DMS153 treated with DMSO at 0.1 percent for 48 hours (cell line): Measurements from ENCODE around the gene CEACAM21.

Experiments used
- DNase-seq: peaks from one replicate; lab custom pipeline; 2025; ENCODE audit not compliant: unreplicated experiment; lab: John Stamatoyannopoulos, UW

Gene CEACAM21

GRCh38 chr19:41616792-41617621, 41.0 kb downstream of the CEACAM21 start:
- DNase-seq, result no peak

DNA sequence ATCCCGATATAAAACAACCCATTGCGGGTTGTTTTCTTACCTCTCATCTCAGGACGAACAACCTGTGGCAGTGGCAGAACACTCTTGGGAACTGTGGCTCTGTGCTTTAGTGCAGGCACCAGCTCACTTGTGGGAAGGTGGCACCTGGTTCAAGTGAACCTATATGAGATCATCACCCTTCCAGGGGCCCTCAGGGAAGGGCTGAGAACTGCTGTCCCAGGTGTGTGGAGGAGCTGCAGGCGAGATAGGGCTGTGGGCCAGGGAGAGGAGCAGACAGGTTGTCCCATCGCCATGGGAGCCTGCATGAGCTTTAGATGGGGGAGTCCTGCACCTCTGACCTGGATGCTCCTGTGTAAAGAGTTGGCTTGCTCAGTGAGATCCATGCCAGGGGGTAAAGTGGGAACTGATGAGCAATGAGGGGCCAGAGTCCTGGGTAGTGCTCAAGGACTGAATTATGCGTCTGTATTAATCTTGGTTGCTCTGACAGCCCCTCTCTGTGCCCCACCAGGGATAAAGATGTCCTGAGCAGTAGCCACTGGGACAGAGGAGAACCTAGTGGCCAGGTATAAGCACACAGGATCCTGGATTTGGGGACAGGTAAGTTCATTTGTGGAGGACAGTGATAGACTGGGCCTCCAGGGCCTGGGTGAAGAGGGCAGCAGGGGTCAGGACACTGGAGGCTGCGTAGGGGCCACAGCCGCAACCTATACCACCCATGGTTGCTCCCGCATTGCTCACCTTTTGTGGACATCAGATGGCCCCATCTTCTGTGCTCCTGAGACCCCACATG, 42.2 kb downstream of the CEACAM21 start:
- no peak for DNase-seq

DNA sequence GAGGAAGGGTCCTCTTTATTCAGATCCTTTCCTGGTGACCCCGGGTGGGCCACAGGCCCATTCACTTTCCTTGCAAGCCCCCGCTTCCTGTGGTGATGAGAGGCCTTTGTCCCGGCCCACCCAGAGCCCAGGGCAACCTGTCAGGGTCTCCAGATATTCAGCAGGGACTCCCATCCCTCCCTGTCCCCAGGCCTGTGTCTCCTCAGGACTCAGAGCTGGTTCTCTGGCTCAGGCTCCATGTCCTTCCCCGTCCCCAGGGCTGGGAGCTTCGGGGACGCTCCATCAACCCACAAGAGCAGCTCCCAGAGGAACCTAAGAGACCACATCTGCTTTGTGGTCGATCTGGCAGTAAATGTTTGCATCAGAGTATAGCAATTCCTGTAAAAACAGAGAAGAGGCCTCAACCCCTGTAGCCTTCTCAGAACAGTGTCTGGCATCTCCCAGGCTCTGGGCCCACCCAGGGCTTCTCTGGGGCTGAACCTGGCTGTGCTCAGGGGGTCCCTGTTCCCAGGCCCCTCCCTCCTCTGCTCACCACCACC, 43.1 kb downstream of the CEACAM21 start:
- no peak for DNase-seq

DNA sequence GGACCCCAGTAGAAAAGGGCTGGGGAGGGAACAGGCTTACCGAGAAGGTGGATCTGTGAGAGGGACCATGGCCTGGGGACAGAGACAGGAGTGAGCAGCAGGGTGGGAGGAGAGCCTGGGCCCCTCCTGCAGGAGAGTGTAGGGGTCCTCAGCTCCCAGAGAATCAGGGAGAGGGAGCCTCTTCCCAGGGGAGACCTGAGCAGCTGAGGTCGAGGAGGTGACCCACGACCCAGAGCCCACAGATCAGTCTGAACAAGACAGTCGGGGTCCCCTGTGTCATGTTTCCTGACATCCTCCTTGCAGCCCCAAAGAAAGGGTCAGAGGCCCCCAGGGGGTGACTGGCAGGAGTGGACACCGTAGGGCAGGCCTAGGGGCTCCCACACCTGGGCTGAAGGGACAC, 44.2 kb downstream of the CEACAM21 start:
- no peak for DNase-seq

DNA sequence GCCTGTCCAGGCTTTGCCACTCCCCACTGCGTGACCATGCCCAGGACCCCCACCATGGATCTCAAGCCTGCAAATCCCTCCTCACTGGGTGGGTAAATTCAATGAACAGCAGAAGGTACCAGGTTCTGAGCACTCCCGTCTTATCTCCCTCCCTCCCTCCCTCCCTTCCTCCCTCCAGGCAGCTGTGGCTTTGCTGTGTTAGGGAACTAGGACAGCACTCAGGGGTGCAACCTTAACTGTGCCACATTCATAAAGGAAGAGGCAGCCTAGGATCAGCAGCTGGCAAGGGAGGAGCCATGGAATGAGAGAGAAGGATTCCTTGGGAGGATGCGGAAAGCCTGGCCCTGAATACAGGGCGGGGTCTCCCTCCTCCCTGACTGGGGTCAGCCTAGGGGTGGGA, 45.3 kb downstream of the CEACAM21 start:
- DNase-seq, result no peak

GRCh38 chr19:41621654-41622053, 45.7 kb downstream of the CEACAM21 start:
- DNase-seq, result no peak

DNA sequence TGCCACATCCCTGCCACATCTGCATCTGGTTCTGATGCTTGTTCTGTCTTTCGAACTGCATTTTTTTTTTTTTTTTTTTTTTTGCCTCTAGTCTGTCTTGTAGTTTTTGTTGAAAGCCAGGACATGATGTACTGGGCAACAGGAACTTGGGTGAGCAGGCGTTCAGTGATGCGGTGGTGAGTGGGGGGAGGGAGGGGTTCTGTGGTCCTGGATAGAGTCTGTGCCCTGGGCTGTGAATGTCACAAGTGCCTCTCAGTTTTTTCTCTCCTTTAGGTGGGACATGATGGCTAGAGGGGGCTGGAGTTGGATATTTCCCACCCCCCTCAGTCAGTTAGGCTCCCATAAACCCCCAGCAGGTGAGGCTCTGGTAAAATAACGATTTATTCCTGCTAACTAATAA, 47.4 kb downstream of the CEACAM21 start:
- no peak for DNase-seq

DNA sequence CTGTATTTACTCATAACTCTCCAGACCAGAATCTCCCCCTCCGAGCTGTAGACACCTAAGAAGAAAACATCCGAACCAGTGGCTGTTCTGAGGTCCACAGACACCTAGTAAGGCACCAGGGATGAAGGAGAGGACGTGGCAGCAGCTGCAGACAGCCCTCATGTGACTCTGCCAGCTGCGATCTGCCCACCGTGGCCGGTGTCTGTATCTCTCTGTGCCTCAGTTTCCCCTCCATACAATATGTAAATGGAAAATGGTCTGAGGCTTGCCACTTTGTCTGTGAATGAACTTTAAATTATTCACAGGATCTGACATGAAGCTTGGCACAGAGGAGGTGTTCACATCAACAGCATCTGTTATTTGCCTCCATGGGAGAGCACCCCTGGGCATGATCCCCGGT, 48.5 kb downstream of the CEACAM21 start:
- no peak for DNase-seq

- DNase-seq, result no peak
Observed at GRCh38 chr19:41624937-41625336, 49.0 kb downstream of the CEACAM21 start.

DNA sequence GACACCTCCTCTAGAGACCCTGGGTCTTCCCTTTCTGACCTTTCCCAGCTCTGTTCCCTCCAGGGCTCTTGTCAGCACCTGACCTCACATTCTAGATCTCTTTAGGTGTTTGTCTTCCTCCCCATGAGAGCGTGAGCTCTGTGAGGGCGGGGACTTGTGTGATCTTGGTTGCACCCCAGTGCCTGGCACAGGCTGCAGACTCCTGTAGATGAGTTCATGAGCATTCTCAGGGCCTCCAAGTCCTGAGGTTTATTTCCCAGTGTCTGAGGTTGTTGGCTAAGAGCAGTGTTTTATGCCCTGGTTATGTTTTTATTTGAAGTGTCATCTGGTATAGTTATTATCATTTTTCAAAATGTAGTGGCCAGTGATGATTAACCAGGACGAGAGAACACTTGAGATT, 50.3 kb downstream of the CEACAM21 start:
- no peak for DNase-seq

DNA sequence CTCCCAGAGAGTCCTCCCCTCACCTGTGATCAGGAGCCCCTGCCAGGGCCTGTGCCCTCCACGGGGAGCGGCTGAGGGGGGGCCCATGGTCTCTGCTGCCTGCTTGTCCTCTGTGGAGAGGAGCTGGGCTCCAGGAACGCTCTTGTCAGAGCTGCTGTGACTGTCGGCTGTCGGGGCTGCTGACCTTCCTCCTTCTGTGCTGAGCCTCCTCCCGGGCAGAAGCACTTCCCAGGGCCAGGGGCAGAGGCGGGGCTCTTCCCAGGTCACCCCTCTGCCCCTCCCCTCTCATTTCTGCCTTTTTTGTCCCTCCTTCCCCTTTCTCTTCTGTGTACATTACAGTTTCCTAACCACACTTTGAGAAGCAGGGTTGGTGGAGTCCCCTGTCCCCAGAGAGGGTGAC, 50.9 kb downstream of the CEACAM21 start, which contains the start of gene CEACAM4:
CEACAM4 (minus strand) TSS at position 198 of the 400 bp plus-strand sequence; CDS start at position 87, 111 bp downstream.
- no peak for DNase-seq

DNA sequence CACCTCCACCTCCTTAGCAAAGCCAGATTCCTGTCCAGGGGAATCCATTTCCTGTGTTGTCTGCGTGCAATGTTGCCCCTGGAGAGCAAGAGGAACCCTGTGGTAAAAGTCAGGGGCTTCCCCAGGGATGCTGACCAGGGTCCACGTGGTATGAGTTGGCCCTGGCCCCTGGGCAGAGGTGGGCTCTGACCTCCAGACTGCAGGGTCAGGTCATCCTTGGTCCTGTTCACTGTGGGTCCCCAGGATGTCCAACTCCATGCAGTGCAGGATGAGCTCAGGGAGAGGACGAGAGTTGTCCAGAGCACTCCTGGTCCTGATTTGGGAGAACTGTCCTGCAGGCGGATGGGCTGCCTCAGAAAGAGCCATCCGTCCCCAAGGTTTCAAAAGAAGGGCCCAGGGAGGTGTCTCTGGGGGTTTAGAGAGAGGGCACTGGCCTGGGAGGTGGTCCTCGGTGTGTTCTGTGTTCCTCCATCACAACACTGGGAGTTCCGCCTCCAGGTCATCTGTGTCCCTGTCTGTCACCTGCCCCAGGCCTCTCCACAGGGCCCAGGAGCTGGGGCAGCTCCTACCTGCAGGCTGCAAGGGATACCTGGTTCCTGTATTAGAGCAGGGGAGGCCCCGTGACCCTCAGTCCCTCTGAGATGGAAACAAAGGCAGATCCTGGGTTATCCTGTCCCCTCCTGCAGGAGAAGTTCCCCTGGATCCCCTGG, 52.2 kb downstream of the CEACAM21 start:
- no peak for DNase-seq
